Activated T-cell treated with anti-CD3 and anti-CD28 coated beads, Interleukin-2, amount 50 U/mL, for 24 hours (primary cell): ENCODE results near the gene CDK15.

Source experiments
- DNase-seq: peaks from one replicate; pipeline ENCODE4 v3.0.0-alpha.2; 2020
- H3K27ac Mint-ChIP-seq: 2 replicates; pipeline ENCODE4 v1.8.0; 2020; ENCODE audit warnings: mild to moderate bottlenecking, mixed read lengths
- H3K27me3 Mint-ChIP-seq: 2 replicates; pipeline ENCODE4 v1.8.0; 2020; ENCODE audit warnings: mixed read lengths
- H3K36me3 Mint-ChIP-seq: 2 replicates; pipeline ENCODE4 v1.8.0; 2020; ENCODE audit warnings: low read depth, mixed read lengths
- H3K4me1 Mint-ChIP-seq: 2 replicates; pipeline ENCODE4 v1.8.0; 2020; ENCODE audit warnings: low read depth, mixed read lengths
- H3K4me3 Mint-ChIP-seq: 2 replicates; pipeline ENCODE4 v1.8.0; 2020; ENCODE audit warnings: mild to moderate bottlenecking, moderate library complexity, mixed read lengths
- H3K9me3 Mint-ChIP-seq: 2 replicates; pipeline ENCODE4 v1.8.0; 2020; ENCODE audit warnings: mixed read lengths

Gene CDK15

DNA sequence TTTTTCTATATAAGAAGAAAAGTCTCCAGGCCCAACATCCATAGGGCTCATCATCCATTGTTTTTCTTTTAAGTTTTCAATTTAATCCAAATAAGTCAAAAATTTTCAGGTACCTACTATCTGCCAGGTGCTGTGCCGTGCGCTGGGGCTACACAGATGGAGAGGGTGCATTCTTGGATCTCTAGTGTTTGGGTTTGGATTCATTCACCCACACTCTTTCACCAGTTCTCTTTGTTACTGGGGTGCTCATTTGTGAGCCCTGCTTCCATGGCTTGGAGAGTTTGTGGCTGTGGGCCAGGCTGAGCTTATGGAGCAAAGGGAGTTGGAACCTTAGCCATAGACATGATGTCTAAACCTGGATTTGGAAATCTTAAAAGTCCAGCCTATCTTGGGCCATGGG, 51.0 kb downstream of the CDK15 start:
- peaks cover 24% of the 10 kb centered on the region for H3K27me3 Mint-ChIP-seq
- no peak for DNase-seq
- H3K4me3 Mint-ChIP-seq, result no peak overlapping the region
- peaks cover 15% of the 10 kb centered on the region for H3K4me1 Mint-ChIP-seq
- H3K27ac Mint-ChIP-seq, result no peak overlapping the region
- H3K36me3 Mint-ChIP-seq, result no peaks in the 10 kb centered on the region
- no peaks in the 10 kb centered on the region for H3K9me3 Mint-ChIP-seq

DNA sequence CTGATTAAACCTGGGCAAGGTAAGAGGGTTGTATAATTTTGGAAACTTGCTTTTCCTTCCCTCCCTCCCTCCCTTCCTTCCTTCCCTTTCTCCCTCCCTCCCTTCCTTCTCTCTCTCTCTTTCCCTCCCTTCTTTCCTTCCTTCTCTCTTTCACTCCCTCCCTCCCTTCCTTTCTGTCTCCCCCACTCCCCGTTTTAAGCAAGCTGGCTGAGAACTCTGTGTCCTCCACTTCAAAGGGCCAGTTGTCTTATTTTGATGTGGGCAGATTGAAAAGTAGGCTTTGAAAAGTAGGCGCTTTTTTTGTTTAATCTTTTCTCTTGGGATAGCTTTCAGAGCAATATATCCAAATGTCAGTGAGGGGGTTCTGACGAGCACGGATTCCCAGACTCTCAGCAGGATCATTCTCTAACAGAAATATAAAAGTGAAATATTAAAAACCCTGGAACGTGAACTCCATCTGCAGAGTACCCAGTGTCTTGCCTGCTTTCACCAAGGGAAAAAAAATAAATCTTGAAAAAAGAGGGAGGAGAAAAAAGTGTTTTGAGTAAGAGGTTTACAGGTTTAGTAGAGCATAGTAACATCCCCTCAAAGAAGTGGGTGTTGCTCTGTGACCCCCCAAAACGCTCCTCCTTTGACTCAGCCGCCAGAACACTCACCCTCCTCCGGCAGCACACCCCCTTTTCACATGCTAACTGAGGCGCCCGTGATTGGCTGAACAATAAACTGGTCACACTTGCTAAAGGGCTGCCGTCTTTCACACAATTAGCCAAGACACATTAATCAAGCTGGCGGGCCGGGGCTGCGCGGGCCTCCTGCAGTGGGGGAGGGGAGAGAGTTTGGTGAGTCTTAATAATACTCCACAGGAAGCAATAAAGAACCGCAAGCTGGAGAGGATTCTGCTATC, 52.2 kb downstream of the CDK15 start:
- peak; percentile 42 for DNase-seq
- no peaks in the 10 kb centered on the region for H3K36me3 Mint-ChIP-seq

DNA sequence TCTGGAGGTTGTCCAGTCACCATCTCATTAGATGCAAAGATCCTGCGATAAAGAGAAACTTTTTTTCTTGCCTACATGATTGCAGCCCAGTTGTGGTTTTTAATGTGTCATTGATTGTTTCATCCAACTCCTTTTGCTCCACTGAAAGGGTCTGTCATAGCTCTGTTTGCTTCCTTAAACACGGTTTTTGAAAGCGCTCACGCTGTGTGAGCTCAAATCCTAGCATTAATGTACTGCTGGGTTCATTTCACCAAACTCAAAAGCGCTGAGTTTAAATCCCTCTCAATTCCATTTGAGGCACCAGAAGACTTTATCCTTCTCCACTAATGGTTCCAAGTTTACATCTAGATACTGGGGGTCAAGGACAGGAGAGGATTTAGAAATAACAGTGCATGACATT, 53.6 kb downstream of the CDK15 start:
- Mint-ChIP-seq H3K4me3 (no peak overlapping the region), H3K9me3 (no peaks in the 10 kb centered on the region), H3K36me3 (no peaks in the 10 kb centered on the region), H3K4me1 (peaks cover 15% of the 10 kb centered on the region), H3K27ac (no peak overlapping the region), H3K27me3 (peaks cover 29% of the 10 kb centered on the region)
- no peak for DNase-seq

More for the DNA sequence above, 52.2 kb downstream of the CDK15 start:
- H3K4me3 Mint-ChIP-seq, result peak overlapping the region; percentile 52
- H3K27ac Mint-ChIP-seq, result no peak overlapping the region
- peaks cover 15% of the 10 kb centered on the region for H3K4me1 Mint-ChIP-seq
- H3K27me3 Mint-ChIP-seq, result peaks cover 24% of the 10 kb centered on the region
- no peaks in the 10 kb centered on the region for H3K9me3 Mint-ChIP-seq

DNA sequence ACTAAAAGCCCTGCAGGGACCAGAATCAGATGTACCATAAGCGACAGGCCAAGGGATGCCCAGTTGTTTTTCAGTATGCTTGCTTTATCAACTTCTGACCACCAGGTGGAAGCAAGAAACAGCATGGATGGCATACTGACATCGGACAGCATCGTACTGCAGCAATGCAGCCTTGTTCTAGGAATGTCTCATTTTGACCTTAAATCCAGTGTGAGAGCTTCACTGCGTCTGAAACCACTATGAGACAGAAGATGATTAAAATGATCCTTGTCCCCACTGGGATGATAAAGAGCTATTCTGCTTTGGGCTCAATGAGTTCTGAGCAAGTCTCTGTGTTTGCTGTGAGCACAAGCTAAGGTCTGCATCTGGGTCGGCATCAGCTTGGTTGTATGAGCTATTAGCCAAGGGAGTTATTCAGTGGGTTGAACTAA, 54.3 kb downstream of the CDK15 start:
- H3K4me1 Mint-ChIP-seq, result peaks cover 15% of the 10 kb centered on the region

DNA sequence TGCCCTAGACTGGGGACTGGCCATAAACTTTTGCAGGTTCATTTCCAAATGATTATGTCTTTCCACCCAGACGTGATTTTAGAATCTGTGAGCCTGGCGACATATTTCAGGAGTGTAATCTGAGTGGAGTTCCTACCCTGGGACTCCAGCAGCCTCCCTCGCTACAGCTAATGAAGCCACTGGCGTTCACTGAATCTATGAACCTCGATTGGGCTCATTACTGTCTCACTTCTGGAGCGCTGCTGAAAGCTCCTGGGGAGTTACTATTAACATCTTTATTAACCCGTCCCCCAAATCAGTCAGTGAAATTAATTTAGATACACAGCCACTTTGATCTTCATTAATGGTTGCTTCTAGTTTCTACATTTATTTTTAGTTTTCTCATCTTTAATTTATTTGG, 56.5 kb downstream of the CDK15 start:
- H3K27me3 Mint-ChIP-seq, result peaks cover 32% of the 10 kb centered on the region
- H3K27ac Mint-ChIP-seq, result no peak overlapping the region
- H3K9me3 Mint-ChIP-seq, result no peaks in the 10 kb centered on the region
- no peaks in the 10 kb centered on the region for H3K36me3 Mint-ChIP-seq
- no peak overlapping the region for H3K4me3 Mint-ChIP-seq
- peaks cover 15% of the 10 kb centered on the region for H3K4me1 Mint-ChIP-seq
- DNase-seq, result no peak

More for the DNA sequence above, 54.3 kb downstream of the CDK15 start:
- H3K27ac Mint-ChIP-seq, result no peak overlapping the region
- no peaks in the 10 kb centered on the region for H3K36me3 Mint-ChIP-seq
- no peaks in the 10 kb centered on the region for H3K9me3 Mint-ChIP-seq
- DNase-seq, result no peak
- H3K27me3 Mint-ChIP-seq, result peaks cover 33% of the 10 kb centered on the region
- H3K4me3 Mint-ChIP-seq, result no peak overlapping the region

DNA sequence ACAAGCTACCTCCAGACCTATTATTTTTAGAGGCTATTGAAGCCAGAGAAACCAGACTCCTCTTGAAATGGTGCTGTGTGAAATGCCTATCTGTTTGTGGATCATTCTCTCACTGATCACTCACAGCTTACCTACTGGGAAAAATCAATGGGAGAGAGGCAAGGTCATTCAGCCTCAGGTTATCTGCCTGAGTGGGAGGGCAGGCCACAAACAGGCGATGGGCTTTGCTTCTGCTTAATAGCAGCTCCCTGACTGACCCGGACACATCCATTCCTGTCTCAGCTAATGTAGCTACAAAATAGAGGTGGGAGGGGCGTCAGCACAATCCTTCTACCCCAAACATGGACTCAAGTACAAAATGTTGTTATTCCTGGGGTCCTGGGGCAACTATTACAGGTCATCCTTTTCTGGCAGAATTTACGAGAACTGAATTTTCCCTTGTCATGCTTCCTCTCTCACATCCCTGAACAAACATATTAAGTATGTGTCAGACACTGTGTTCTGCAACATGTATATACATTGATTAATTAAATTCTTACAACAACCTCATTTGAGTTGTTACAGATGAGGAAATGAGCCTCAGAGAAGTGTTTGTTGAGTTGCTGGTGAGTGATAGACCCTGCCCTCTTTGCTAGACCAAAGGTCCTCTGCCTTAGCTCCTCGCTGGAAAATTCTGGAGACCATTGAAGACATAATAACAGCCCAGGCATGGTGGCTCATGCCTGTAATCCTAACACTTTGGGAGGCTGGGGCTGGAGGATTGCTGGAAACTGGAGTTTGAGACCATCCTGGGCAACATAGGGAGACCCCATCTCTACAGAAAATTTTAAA, 60.5 kb downstream of the CDK15 start:
- no peaks in the 10 kb centered on the region for H3K36me3 Mint-ChIP-seq
- no peak overlapping the region for H3K4me3 Mint-ChIP-seq
- H3K4me1 Mint-ChIP-seq, result no peaks in the 10 kb centered on the region

DNA sequence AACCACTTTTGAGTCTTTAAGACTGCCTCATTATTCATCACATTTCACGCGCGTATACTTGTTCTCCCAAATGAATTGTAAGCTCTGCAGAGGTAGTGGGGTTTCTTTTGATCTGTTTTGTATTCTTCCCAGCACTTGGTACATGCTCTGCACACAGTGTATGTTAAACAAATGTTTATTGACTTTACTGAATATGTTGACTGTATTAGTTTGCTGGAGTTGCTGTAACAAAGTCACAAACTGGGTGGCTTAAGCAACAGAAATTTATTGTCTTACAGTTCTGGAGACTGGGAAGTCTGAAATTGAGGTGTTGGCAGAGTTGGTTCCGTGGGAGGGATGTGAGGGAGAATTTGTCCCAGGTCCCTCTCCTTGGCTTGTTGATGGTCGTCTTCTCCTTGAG, 65.1 kb downstream of the CDK15 start:
- DNase-seq, result no peak
- Mint-ChIP-seq H3K27ac (no peak overlapping the region), H3K27me3 (peaks cover 16% of the 10 kb centered on the region), H3K4me1 (no peaks in the 10 kb centered on the region), H3K4me3 (no peak overlapping the region), H3K9me3 (no peaks in the 10 kb centered on the region), H3K36me3 (no peaks in the 10 kb centered on the region)

More for the DNA sequence above, 60.5 kb downstream of the CDK15 start:
- Mint-ChIP-seq H3K9me3 (no peaks in the 10 kb centered on the region), H3K27ac (no peak overlapping the region), H3K27me3 (peaks cover 18% of the 10 kb centered on the region)
- no peak for DNase-seq

DNA sequence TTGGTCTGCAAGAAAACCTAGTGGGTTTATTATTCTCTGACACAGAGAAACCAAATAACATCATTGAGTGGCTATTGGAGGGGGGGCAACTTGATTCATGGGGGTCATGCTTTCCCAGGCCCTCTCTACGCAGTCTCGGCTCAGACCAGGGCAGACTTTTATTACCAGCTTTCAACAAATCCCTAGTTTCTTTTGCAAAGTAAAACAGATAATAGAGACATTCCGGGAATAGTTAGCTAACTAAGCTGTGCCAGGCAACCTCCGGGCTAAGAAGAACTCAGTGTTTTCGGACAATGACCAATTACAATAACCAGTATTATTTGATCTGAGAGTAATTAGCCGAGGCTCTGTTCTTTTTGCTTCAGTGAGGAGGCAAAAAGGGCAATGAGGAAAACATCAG, 66.3 kb downstream of the CDK15 start:
- H3K36me3 Mint-ChIP-seq, result no peaks in the 10 kb centered on the region
- H3K27ac Mint-ChIP-seq, result no peak overlapping the region
- no peaks in the 10 kb centered on the region for H3K4me1 Mint-ChIP-seq
- no peak for DNase-seq
- H3K4me3 Mint-ChIP-seq, result no peak overlapping the region
- peaks cover 14% of the 10 kb centered on the region for H3K27me3 Mint-ChIP-seq
- H3K9me3 Mint-ChIP-seq, result no peaks in the 10 kb centered on the region

DNA sequence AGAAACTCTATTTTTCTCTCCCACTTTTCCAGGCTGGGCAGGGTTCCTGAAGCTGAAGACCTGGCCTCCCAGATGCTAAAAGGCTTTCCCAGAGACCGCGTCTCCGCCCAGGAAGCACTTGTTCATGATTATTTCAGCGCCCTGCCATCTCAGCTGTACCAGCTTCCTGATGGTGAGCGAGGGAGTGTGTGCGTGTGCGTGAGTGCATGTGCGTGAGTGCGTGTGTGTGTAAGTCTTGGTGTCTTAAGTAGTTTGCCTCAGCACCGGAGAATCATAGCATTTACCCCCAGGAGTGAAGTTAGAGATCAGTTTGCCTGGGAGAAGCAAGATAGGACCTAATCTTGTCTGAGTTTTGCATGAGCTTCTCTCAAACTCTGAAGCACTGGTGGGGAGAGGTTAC, 73.7 kb downstream of the CDK15 start:
- Mint-ChIP-seq H3K4me3 (no peak overlapping the region), H3K27me3 (peaks cover 59% of the 10 kb centered on the region), H3K4me1 (peaks cover 10% of the 10 kb centered on the region), H3K27ac (no peak overlapping the region), H3K9me3 (no peaks in the 10 kb centered on the region), H3K36me3 (no peaks in the 10 kb centered on the region)
- no peak for DNase-seq

DNA sequence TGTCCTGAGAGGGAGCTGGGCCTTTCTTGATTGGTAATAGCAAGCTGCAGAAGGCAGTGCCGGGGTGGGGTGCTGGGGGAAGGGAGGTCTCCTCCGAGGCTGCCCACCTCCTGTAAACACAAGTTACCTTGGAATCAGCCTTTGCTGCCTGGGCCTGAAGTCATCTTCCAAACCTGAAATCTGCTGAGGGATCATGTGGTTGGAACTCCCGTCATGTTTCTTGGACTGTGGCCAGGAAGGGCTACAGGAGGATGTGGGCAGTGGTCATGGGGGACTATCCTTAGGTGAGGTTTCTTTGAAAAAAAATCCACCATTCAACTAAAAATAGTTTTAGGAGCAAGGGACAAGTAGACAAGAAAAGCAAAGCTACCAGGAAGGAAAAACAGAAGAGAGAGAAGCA, 74.2 kb downstream of the CDK15 start:
- Mint-ChIP-seq H3K36me3 (no peaks in the 10 kb centered on the region), H3K27me3 (peaks cover 63% of the 10 kb centered on the region), H3K27ac (peak overlapping the region; percentile 34), H3K4me1 (peaks cover 10% of the 10 kb centered on the region), H3K9me3 (no peaks in the 10 kb centered on the region), H3K4me3 (no peak overlapping the region)
- no peak for DNase-seq

DNA sequence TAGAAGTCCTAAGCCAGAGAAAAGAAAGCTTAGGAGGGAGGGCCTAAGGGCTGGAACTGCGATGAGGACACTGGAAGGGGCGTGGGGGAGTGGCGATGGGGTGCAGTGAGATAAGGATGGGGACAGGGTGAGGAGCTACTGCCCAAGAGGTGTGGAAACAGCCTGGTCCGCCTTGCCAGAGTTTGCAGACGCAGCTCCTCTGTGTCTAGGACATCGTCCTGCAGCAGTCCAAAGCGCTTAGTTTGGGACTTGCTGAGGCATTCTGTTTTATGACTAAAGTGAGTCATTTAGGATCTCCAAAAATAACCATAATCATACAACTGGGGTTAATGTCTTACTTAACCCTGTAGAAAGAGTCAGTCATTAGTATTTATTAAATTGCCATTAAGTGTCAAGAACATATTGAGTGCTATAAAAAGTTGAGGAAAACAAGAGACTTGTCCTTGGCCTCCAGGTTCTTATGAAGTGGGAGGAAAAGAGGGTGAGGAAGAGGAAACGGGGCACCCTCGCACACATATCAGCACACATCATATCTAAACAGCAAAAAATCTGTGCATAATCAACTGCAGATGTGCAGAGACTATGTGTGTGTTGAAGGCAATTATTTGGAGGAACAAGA, 74.8 kb downstream of the CDK15 start:
- no peak for DNase-seq
- Mint-ChIP-seq H3K4me3 (no peak overlapping the region), H3K36me3 (no peaks in the 10 kb centered on the region), H3K27me3 (peaks cover 64% of the 10 kb centered on the region), H3K27ac (no peak overlapping the region), H3K9me3 (no peaks in the 10 kb centered on the region), H3K4me1 (peaks cover 10% of the 10 kb centered on the region)

DNA sequence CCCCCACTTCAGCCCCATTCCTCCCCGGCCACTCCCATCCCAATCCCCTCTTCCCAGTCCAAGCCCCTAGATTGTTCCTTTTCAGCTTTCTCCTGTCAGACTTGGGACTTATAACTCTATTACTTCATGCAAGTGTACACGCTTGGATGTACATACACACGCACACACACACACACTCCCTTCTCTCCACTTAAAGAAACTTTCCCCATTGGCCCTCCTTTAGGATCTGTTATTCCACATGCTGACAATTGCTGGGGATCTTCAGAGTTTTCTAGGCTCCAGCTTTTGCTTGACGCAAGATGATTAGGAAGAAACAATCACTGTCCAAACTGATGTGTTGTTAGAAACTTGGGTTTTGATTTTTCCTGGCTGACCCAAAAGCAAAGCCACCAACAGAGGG, 75.4 kb downstream of the CDK15 start:
- Mint-ChIP-seq H3K27me3 (peaks cover 65% of the 10 kb centered on the region), H3K27ac (no peak overlapping the region), H3K9me3 (no peaks in the 10 kb centered on the region), H3K36me3 (no peaks in the 10 kb centered on the region), H3K4me1 (peaks cover 10% of the 10 kb centered on the region), H3K4me3 (no peak overlapping the region)
- no peak for DNase-seq

DNA sequence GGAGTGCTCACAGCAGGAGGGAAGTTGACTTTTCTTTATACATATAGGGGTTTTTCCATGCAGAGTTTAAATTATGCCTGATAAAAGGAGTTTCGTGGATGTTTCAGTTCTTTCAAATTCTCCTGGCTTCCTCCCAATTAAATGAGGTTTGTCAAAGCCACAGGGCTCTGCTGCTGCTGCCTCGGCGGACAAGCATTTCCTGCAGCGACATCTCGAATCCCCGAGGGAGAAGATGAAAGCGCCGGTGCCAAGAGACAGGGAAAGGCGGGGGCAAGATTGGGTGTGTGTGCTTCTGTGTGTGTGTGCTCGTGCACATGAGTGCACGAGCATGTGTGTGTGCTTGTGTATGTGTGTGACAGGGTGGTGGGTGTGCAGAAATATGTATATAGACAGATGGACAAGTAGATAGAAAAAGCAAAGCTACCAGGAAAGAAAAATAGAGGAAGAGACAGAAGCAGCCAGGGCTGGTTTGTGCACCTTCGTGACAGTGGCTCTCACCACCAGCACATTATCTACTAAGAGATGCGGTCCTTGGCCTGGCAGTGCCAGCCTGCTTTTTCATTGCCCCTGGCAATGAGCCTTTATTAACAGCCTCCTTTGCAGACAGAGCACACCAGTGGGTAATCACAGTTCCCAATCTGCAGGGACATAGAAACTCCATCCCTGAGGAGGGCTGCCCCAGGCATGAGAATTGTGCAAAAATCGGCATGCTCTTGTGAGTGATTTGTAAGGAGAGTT, 76.2 kb downstream of the CDK15 start:
- Mint-ChIP-seq H3K36me3 (no peaks in the 10 kb centered on the region), H3K27ac (no peak overlapping the region), H3K27me3 (peaks cover 70% of the 10 kb centered on the region), H3K4me1 (peaks cover 10% of the 10 kb centered on the region), H3K9me3 (no peaks in the 10 kb centered on the region), H3K4me3 (peak overlapping the region; percentile 13)
- DNase-seq, result no peak
